ENCODE measurements around the gene TREM2. TPM values are rescaled to one million over a fixed set of nuclear protein-coding genes. Genes with fewer than 3 reads are reported as not detected.
"Not testable (repeated sequence)": the region's sequence is repeated elsewhere in the genome, so short reads cannot be mapped to it uniquely, and the experiment has no call there.

The TREM2 gene
- total RNA-seq, 1 donor from 2014 or later, result 5.2 TPM

GRCh38 chr6:41125282-41125681, 37.6 kb downstream of the TREM2 start:
- no peaks in the 10 kb centered on the region for H3K4me1 ChIP-seq
- no peak for DNase-seq (ENCODE audit: extremely low spot score in 2 of 2)
- no peak for TF ChIP-seq POLR2A (IDR thresholded peaks at IDR 0.05)
- no peak for TF ChIP-seq CTCF (IDR thresholded peaks at IDR 0.05)
- no peak for TF ChIP-seq POLR2AphosphoS5 (IDR thresholded peaks at IDR 0.05; ENCODE audit: insufficient read depth in 1 of 2, low read depth in 1 of 2)
- H3K27me3 ChIP-seq, result no peaks in the 10 kb centered on the region
- intact Hi-C loops (cut with DNase I), result no loop called here
- peaks cover 0 to 11% of the 10 kb centered on the region in 2 donors for H3K36me3 ChIP-seq
- no peak overlapping the region for H3K4me3 ChIP-seq
- H3K27ac ChIP-seq, result no peak overlapping the region
- no peaks in the 10 kb centered on the region for H3K9me3 ChIP-seq

GRCh38 chr6:41122918-41123317, 40.0 kb downstream of the TREM2 start:
- DNase-seq (ENCODE audit: extremely low spot score in 2 of 2), result no peak
- intact Hi-C loops (cut with DNase I), result no loop called here
- no peaks in the 10 kb centered on the region for H3K9me3 ChIP-seq
- H3K27me3 ChIP-seq, result no peaks in the 10 kb centered on the region
- H3K4me1 ChIP-seq, result no peaks in the 10 kb centered on the region
- TF ChIP-seq POLR2A (IDR thresholded peaks at IDR 0.05), result no peak
- no peak for TF ChIP-seq CTCF (IDR thresholded peaks at IDR 0.05)
- TF ChIP-seq POLR2AphosphoS5 (IDR thresholded peaks at IDR 0.05; ENCODE audit: insufficient read depth in 1 of 2, low read depth in 1 of 2), result no peak
- peaks cover 0 to 11% of the 10 kb centered on the region in 2 donors for H3K36me3 ChIP-seq
- no peak overlapping the region for H3K27ac ChIP-seq
- no peak overlapping the region for H3K4me3 ChIP-seq

GRCh38 chr6:41122373-41122772, 40.5 kb downstream of the TREM2 start:
- no peaks in the 10 kb centered on the region for H3K4me1 ChIP-seq
- no peak for DNase-seq (ENCODE audit: extremely low spot score in 2 of 2)
- no peak overlapping the region for H3K27ac ChIP-seq
- no peaks in the 10 kb centered on the region for H3K27me3 ChIP-seq
- intact Hi-C loops (cut with DNase I), result no loop called here
- H3K36me3 ChIP-seq, result peaks cover 0 to 11% of the 10 kb centered on the region in 2 donors
- H3K4me3 ChIP-seq, result no peak overlapping the region
- TF ChIP-seq CTCF (IDR thresholded peaks at IDR 0.05), result no peak
- no peak for TF ChIP-seq POLR2AphosphoS5 (IDR thresholded peaks at IDR 0.05; ENCODE audit: insufficient read depth in 1 of 2, low read depth in 1 of 2)
- no peak for TF ChIP-seq POLR2A (IDR thresholded peaks at IDR 0.05)
- no peaks in the 10 kb centered on the region for H3K9me3 ChIP-seq

GRCh38 chr6:41120058-41120457, 42.9 kb downstream of the TREM2 start:
- no peak overlapping the region for H3K27ac ChIP-seq
- TF ChIP-seq POLR2AphosphoS5 (IDR thresholded peaks at IDR 0.05; ENCODE audit: insufficient read depth in 1 of 2, low read depth in 1 of 2), result no peak
- TF ChIP-seq POLR2A (IDR thresholded peaks at IDR 0.05), result no peak
- no peak for TF ChIP-seq CTCF (IDR thresholded peaks at IDR 0.05)
- DNase-seq (ENCODE audit: extremely low spot score in 2 of 2), result no peak
- H3K4me1 ChIP-seq, result no peaks in the 10 kb centered on the region
- no peaks in the 10 kb centered on the region for H3K27me3 ChIP-seq
- H3K9me3 ChIP-seq, result no peaks in the 10 kb centered on the region
- H3K4me3 ChIP-seq, result no peak overlapping the region
- intact Hi-C loops (cut with DNase I), result no loop called here
- H3K36me3 ChIP-seq, result peaks cover 0 to 11% of the 10 kb centered on the region in 2 donors

- DNase-seq (ENCODE audit: extremely low spot score in 2 of 2), result no peak
These were observed 43.4 kb downstream of the TREM2 start for GRCh38 chr6:41119508-41119907.

GRCh38 chr6:41115027-41115426, 47.9 kb downstream of the TREM2 start:
- H3K36me3 ChIP-seq; H3K27me3 ChIP-seq; H3K27ac ChIP-seq; intact Hi-C loops (cut with DNase I); DNase-seq (ENCODE audit: extremely low spot score in 2 of 2); H3K9me3 ChIP-seq; H3K4me1 ChIP-seq; H3K4me3 ChIP-seq: not testable (repeated sequence)

More at GRCh38 chr6:41119508-41119907, 43.4 kb downstream of the TREM2 start:
- H3K36me3 ChIP-seq, result peaks cover 0 to 11% of the 10 kb centered on the region in 2 donors
- H3K27ac ChIP-seq, result no peak overlapping the region
- intact Hi-C loops (cut with DNase I), result no loop called here
- H3K27me3 ChIP-seq, result no peaks in the 10 kb centered on the region
- H3K9me3 ChIP-seq, result no peaks in the 10 kb centered on the region
- no peaks in the 10 kb centered on the region for H3K4me1 ChIP-seq
- no peak overlapping the region for H3K4me3 ChIP-seq
- TF ChIP-seq POLR2AphosphoS5 (IDR thresholded peaks at IDR 0.05; ENCODE audit: insufficient read depth in 1 of 2, low read depth in 1 of 2), result no peak
